K562 (cell line): ENCODE results near the gene FAM174C. TPM values are rescaled to one million over a fixed set of nuclear protein-coding genes. Genes with fewer than 3 reads are reported as not detected.

Source experiments
- ASH1L ChIP-seq: fragments of 450-650 bp; IDR thresholded peaks from 2 replicates; pipeline ENCODE4 v1.6.1; 2018; ENCODE audit warnings: borderline replicate concordance, mild to moderate bottlenecking, low read depth; ENCODE audit not compliant: partially characterized antibody
- CGGBP1 ChIP-seq: fragments of 250-450 bp; sonication (Bioruptor Pico); IDR thresholded peaks from 2 replicates; pipeline ENCODE4 v1.9.0; 2021; ENCODE audit warnings: mild to moderate bottlenecking
- EZH2 ChIP-seq: IDR thresholded peaks from 2 replicates; pipeline ENCODE4 v1.6.1; 2012; ENCODE audit warnings: low read depth, mild to moderate bottlenecking, inconsistent platforms, low read length, borderline replicate concordance
- HMG20A ChIP-seq: fragments of 450-650 bp; formaldehyde crosslinking; conservative IDR thresholded peaks from 2 replicates; pipeline ENCODE4 v1.4.0; 2020; ENCODE audit warnings: mild to moderate bottlenecking, mixed read lengths
- NR2C2 ChIP-seq, 2 experiments: fragments of 200-800 bp in 1 of 2; sonication (Bioruptor generic) in 1 of 2; sonication (generic) in 1 of 2; formaldehyde crosslinking in 1 of 2; IDR thresholded peaks; 2 replicates each; pipeline versions ENCODE4 v1.6.1 to v1.8.0; 2016 to 2022; ENCODE audit warnings: mild to moderate bottlenecking in 1 of 2, missing compliant biosample characterization in 1 of 2, missing genetic modification characterization in 1 of 2, missing genetic modification reagents in 1 of 2
- SPI1 ChIP-seq: IDR thresholded peaks from 2 replicates; pipeline ENCODE4 v1.6.1; 2011; ENCODE audit warnings: low read depth, low read length, control low read depth, borderline replicate concordance
- ZNF592 ChIP-seq: fragments of 450-650 bp; IDR thresholded peaks from 2 replicates; pipeline ENCODE4 v1.6.1; 2017; ENCODE audit warnings: antibody characterized with exemption, mild to moderate bottlenecking
- polyA plus RNA-seq, 8 experiments: library from polyadenylated mRNA; depleted of rRNA in 4 of 8; stranded (reverse) in 5 of 8; unstranded in 3 of 8; fragments of >200 nt; fragmentation: Nextera tagmentation in 2 of 8; fragmentation: Illumina TruSeq in 1 of 8; extraction: Ambion mirVana in 2 of 8; extraction: Trizol in 1 of 8; gene quantifications; 2 replicates each; pipeline versions ENCODE4 v1.2.1 to v1.2.3, GENCODE V29; 2011 to 2014; ENCODE audit warnings: inconsistent platforms in 1 of 8, missing spikeins in 1 of 8
- total RNA-seq, 7 experiments: library from RNA; depleted of rRNA in 6 of 7; stranded (reverse); fragments of >200 nt in 6 of 7; fragmentation: Illumina TruSeq in 2 of 7; extraction: Trizol in 2 of 7; gene quantifications; 2 replicates each; pipeline versions ENCODE4 v1.2.1 to v1.2.3, GENCODE V29; 2011 to 2021; ENCODE audit warnings: low replicate concordance in 1 of 7
- TF ChIP-seq, protein P1 (sequence below): sonication (generic); formaldehyde crosslinking; IDR thresholded peaks from 2 replicates; pipeline ENCODE4 v1.8.1; 2023; ENCODE audit warnings: missing genetic modification reagents, mild to moderate bottlenecking, borderline replicate concordance
- TF ChIP-seq, protein P2 (sequence below), 2 experiments: fragments of 150-350 bp in 1 of 2; IDR thresholded peaks; 2 replicates each; pipeline ENCODE4 v1.6.1; 2012 to 2016; ENCODE audit warnings: low read depth in 2 of 2, low read length in 2 of 2, mild to moderate bottlenecking in 1 of 2, moderate library complexity in 1 of 2
- TF ChIP-seq, protein P3 (sequence below): sonication (generic); formaldehyde crosslinking; IDR thresholded peaks from 2 replicates; pipeline ENCODE4 v1.8.0; 2022; ENCODE audit warnings: missing genetic modification reagents, mild to moderate bottlenecking, moderate library complexity, borderline replicate concordance

Gene FAM174C
- total and polyA plus RNA-seq, 9 of the 15 experiments (the other 6 are each of a cell fraction or from before 2014, with no cell fraction given), result 0.66 to 89.6 (median 20.3) TPM

- TF ChIP-seq, protein P1, sequence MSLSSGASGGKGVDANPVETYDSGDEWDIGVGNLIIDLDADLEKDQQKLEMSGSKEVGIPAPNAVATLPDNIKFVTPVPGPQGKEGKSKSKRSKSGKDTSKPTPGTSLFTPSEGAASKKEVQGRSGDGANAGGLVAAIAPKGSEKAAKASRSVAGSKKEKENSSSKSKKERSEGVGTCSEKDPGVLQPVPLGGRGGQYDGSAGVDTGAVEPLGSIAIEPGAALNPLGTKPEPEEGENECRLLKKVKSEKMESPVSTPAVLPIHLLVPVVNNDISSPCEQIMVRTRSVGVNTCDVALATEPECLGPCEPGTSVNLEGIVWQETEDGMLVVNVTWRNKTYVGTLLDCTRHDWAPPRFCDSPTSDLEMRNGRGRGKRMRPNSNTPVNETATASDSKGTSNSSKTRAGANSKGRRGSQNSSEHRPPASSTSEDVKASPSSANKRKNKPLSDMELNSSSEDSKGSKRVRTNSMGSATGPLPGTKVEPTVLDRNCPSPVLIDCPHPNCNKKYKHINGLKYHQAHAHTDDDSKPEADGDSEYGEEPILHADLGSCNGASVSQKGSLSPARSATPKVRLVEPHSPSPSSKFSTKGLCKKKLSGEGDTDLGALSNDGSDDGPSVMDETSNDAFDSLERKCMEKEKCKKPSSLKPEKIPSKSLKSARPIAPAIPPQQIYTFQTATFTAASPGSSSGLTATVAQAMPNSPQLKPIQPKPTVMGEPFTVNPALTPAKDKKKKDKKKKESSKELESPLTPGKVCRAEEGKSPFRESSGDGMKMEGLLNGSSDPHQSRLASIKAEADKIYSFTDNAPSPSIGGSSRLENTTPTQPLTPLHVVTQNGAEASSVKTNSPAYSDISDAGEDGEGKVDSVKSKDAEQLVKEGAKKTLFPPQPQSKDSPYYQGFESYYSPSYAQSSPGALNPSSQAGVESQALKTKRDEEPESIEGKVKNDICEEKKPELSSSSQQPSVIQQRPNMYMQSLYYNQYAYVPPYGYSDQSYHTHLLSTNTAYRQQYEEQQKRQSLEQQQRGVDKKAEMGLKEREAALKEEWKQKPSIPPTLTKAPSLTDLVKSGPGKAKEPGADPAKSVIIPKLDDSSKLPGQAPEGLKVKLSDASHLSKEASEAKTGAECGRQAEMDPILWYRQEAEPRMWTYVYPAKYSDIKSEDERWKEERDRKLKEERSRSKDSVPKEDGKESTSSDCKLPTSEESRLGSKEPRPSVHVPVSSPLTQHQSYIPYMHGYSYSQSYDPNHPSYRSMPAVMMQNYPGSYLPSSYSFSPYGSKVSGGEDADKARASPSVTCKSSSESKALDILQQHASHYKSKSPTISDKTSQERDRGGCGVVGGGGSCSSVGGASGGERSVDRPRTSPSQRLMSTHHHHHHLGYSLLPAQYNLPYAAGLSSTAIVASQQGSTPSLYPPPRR, result no peak
- TF ChIP-seq SPI1, result peak; percentile 88
- peak; percentile 39 for TF ChIP-seq ASH1L
- TF ChIP-seq, protein P2, sequence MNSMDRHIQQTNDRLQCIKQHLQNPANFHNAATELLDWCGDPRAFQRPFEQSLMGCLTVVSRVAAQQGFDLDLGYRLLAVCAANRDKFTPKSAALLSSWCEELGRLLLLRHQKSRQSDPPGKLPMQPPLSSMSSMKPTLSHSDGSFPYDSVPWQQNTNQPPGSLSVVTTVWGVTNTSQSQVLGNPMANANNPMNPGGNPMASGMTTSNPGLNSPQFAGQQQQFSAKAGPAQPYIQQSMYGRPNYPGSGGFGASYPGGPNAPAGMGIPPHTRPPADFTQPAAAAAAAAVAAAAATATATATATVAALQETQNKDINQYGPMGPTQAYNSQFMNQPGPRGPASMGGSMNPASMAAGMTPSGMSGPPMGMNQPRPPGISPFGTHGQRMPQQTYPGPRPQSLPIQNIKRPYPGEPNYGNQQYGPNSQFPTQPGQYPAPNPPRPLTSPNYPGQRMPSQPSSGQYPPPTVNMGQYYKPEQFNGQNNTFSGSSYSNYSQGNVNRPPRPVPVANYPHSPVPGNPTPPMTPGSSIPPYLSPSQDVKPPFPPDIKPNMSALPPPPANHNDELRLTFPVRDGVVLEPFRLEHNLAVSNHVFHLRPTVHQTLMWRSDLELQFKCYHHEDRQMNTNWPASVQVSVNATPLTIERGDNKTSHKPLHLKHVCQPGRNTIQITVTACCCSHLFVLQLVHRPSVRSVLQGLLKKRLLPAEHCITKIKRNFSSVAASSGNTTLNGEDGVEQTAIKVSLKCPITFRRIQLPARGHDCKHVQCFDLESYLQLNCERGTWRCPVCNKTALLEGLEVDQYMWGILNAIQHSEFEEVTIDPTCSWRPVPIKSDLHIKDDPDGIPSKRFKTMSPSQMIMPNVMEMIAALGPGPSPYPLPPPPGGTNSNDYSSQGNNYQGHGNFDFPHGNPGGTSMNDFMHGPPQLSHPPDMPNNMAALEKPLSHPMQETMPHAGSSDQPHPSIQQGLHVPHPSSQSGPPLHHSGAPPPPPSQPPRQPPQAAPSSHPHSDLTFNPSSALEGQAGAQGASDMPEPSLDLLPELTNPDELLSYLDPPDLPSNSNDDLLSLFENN (IDR thresholded peaks at IDR 0.05; ENCODE audit: low read depth in 2 of 2, low read length in 2 of 2), result 0 out of 4 replicates have a peak, but pooled peaks of 1 of the 2 experiments have one; percentile 16
- no peak for TF ChIP-seq CGGBP1 (CRISPR knock-in tag)
- no peak for TF ChIP-seq EZH2
- 0 out of 2 replicates have a peak, but pooled peaks have one; percentile 17 for TF ChIP-seq ZNF592
- no peak for TF ChIP-seq HMG20A (CRISPR knock-in tag)
- no peak for TF ChIP-seq NR2C2 (CRISPR knock-in tag; IDR thresholded peaks at IDR 0.05)
- peak; percentile 8; the same call in 1 of the 2 replicates for TF ChIP-seq NR2C2 (tag; IDR thresholded peaks at IDR 0.05)
- TF ChIP-seq, protein P3, sequence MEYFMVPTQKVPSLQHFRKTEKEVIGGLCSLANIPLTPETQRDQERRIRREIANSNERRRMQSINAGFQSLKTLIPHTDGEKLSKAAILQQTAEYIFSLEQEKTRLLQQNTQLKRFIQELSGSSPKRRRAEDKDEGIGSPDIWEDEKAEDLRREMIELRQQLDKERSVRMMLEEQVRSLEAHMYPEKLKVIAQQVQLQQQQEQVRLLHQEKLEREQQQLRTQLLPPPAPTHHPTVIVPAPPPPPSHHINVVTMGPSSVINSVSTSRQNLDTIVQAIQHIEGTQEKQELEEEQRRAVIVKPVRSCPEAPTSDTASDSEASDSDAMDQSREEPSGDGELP (CRISPR knock-in tag), result peak; percentile 33; the same call in 1 of the 2 replicates
Measured at GRCh38 chr19:1272423-1273262, 2.7 kb upstream of the FAM174C start (continued).
